OCI-LY7 (cell line): Measurements from ENCODE around the gene NPC2.

Experiments used
- EZH2phosphoT487 ChIP-seq: fragments of 200-600 bp; sonication (generic); IDR thresholded peaks from 2 replicates; pipeline ENCODE4 v1.6.1; 2018; ENCODE audit warnings: low read depth, borderline replicate concordance, mild to moderate bottlenecking, mixed run types, antibody characterized with exemption, low read length, moderate library complexity, mixed read lengths
- TF ChIP-seq, protein P1 (sequence below): fragments of 200-600 bp; sonication (generic); conservative IDR thresholded peaks from 2 replicates; pipeline ENCODE4 v1.5.1; 2014; ENCODE audit warnings: mild to moderate bottlenecking, antibody characterized with exemption, low read length, moderate library complexity, mixed read lengths

DNA sequence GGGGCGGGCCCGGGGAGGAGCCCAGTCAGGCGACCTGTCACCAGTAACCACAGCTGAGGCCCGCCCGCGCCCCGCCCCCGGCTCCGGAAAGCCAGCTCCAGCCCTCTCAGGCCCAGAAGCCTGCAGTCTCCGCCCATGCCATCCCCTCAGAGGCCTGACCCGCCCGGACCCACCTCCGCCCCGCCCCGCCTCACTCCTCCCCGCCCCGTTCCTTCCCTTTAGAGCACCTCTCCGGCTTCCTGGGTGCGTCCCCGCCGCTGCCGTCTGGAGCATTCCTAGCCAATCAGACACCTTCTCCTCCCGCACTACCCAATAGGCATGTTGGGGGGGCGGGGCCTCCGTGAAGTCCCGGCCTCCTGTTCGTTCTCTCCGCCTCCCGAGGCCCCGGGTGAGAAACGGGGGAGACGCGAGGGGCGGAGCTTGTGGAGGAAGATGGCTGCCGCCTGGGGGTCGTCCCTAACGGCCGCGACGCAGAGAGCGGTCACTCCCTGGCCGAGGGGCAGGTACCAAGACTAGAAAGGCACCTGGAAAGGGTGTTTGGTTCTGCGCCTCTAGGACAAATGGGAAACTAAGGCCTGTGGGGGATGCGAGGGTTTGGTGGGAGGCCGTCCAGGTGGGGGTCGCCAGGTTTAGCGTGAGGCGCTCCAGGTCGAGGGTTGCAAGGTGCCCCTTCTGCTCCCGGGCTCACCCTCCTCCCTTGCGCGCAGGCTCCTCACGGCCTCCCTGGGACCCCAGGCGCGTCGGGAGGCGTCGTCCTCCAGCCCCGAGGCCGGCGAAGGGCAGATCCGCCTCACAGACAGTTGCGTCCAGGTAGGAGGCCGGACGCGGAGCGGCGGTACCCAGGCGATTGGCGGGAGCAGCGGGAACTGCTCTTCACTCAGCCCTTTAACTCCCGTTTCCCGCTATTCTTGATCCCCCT is 497 bp upstream of the NPC2 start, which contains the start of gene ISCA2:
- TF ChIP-seq, protein P1, sequence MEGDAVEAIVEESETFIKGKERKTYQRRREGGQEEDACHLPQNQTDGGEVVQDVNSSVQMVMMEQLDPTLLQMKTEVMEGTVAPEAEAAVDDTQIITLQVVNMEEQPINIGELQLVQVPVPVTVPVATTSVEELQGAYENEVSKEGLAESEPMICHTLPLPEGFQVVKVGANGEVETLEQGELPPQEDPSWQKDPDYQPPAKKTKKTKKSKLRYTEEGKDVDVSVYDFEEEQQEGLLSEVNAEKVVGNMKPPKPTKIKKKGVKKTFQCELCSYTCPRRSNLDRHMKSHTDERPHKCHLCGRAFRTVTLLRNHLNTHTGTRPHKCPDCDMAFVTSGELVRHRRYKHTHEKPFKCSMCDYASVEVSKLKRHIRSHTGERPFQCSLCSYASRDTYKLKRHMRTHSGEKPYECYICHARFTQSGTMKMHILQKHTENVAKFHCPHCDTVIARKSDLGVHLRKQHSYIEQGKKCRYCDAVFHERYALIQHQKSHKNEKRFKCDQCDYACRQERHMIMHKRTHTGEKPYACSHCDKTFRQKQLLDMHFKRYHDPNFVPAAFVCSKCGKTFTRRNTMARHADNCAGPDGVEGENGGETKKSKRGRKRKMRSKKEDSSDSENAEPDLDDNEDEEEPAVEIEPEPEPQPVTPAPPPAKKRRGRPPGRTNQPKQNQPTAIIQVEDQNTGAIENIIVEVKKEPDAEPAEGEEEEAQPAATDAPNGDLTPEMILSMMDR: no peak
- no peak for TF ChIP-seq EZH2phosphoT487
